GM19324 (cell line): ENCODE data around the gene FARS2.
"Not testable (repeated sequence)": the region's sequence is repeated elsewhere in the genome, so short reads cannot be mapped to it uniquely, and the experiment has no call there.

ENCODE experiments used
- ATAC-seq: cut with Tn5 transposase; IDR thresholded peaks from one replicate; pipeline ENCODE4 v1.9.1; 2021; ENCODE audit warnings: mild to moderate bottlenecking, moderate library complexity; ENCODE audit not compliant: unreplicated experiment, low FRiP score

Gene FARS2

DNA sequence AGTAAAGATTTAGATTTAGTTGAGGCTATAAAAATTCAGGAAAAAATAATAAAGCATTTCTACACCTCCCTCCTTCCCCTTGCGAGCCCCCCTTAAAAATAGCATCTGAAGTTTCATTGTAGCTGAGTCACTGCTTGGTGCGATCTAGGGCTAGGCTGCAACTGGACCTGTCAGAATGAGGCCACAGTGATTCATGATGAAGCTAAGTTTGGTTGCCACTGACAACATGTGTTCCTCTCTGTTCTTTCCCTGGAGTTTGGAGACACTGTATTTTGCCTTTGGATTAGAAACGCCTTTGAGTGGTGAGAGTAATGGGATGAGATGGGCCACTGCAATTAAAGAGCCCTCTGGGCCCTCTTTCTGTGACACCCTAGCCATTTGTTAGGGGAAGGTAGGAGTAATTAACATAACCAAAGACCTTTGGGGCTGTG, 411.3 kb downstream of the FARS2 start:
- no peak for ATAC-seq

DNA sequence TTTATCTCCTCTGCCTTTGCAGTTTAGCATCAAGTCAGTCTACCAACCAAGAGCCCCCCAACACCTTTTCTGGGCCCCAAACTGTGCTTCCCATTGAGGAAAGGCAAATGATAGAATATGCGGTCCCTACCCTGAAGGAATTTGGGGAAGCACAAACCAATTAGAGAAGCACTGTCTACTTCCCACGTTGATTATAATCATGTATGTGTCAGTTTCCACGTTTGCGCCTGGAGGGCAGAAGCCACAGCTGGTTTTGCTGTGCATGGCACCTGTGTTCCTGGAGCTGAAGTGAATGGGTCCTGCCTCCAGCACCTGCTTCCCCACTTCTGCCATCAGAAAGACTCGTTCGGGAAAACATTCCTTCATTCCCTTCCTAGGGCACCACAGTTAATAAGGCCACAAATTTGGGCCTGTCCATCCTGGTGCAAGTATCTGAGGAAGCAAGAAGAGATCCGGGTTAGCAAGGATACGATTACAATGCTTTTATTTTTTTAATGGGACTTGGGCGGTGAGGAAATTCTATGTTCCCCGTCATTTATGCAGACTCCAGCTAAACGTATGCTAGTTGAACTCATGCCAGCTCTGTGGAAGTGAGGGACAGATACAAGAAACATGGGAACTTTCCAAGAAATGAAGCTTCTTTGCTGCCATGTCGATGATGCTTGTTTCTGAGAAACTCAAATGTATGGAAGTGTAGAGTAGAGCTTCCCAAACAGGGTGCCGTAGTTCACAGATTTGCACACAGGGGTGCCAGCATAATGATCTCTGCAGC, 411.9 kb downstream of the FARS2 start:
- no peak for ATAC-seq

GRCh38 chr6:5674141-5674540, 412.8 kb downstream of the FARS2 start:
- ATAC-seq = no peak

- no peak for ATAC-seq
These were observed 413.4 kb downstream of the FARS2 start for GRCh38 chr6:5674721-5675120.

DNA sequence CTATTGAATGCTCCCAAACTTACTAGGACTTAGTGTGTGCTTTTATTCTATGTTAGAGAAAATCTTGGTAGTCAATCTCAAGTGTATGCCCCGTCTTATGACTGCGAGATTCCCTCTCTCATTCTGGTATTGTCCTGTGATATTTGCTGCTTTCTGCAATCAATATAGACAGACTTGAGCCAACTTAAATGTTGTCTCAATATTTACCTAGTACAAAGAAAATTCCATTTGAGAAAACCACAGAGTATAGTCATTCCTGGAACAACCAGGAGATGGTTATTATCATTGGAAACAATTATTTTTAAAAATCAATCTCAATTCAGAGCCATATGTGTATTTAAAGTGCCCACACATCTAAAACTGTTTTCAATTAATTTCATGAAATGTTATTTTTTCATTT, 415.4 kb downstream of the FARS2 start:
- no peak for ATAC-seq

- no peak for ATAC-seq
These were observed 416.1 kb downstream of the FARS2 start for GRCh38 chr6:5677219-5678000.

DNA sequence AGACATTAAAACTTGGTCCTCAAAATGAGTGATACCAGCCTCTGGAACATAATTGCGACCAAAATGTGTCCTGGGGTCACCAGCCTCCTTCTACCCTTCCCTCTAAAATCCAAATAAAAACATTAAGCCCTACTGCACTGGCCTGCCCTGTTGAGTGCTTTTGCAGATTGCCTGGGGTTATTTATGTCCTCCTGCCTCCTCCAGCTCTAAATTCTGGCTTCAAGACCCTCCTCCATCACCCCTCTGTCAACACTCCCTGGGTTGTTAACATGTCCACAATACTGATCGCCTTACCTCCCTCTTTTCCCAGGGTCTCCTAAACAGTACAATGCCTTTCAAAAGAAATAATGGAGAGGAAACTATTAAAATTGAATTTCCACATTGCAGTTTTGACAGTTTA, 418.0 kb downstream of the FARS2 start:
- no peak for ATAC-seq

- ATAC-seq = no peak
These were observed 418.4 kb downstream of the FARS2 start for GRCh38 chr6:5679691-5680090.

GRCh38 chr6:5680095-5680494, 418.8 kb downstream of the FARS2 start:
- ATAC-seq = no peak

DNA sequence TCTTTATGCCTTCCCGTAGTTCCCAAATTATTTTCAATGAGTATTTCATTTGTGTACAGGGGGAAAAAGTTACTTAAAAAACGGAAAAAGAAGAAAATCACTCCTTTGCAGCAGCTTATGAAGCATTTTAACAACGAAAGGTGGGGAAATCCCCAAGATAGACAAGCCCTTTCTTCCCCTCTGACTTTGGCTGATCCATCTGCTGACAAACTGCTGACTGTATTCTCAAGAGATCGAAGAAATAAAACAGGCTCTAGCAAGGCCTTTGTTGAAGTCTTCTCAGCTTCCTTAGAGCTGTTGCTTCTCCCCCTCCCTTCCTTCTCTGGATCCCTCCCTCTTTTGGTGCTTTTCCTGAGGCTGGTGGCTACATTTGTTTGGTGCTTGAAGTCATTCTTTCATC, 420.2 kb downstream of the FARS2 start:
- ATAC-seq = no peak

GRCh38 chr6:5682530-5682929, 421.2 kb downstream of the FARS2 start:
- no peak for ATAC-seq

DNA sequence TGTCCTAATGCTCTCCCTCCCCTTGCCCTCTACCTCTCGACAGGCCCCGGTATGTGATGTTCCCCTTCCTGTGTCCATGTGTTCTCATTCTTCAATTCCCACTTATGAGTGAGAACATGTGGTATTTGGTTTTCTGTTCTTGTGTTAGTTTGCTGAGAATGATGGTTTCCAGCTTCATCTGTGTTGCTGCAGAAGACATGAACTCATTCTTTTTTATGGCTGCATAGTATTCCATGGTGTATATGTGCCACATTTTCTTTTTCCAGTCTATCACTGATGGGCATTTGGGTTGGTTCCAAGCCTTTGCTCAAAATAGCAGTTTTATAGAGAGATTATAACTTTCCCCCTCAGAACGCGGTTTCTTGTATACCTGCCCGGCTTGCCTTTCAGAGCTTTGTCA, 422.4 kb downstream of the FARS2 start:
- ATAC-seq = not testable (repeated sequence)

DNA sequence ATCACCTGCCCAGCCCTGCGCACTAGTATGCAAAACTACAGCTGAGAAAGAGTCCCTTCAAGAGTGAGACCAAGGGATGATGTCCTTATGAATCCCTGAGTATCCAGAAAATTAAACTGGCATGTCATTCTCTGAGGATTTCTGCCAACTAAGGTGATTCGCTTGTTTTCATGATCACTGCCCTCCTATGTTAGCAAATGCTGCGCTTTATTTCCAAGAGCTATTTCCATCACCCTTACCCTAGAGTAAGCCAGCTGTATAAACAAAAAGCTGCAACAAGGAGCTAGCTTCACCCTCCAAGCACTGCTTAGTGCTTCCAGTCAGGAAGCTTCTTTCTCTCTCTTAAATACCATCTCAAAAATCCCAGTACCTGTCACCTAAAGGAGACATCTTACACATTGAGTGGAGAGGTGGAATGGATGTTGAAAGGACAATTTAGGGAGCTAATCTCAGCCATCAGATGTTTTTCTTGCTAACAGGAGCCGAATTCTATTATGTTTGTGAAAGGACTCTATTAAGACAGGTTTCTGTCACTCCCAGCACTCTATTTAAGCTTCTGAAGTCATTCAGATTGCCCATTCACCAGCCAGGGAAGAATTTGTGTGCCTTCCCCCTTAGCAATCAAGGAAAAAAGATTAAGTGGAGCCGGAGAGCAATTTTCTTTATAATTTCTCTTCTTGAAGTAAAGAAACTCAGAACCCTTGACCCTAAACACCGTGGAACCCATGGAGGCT, 423.2 kb downstream of the FARS2 start:
- ATAC-seq = no peak

DNA sequence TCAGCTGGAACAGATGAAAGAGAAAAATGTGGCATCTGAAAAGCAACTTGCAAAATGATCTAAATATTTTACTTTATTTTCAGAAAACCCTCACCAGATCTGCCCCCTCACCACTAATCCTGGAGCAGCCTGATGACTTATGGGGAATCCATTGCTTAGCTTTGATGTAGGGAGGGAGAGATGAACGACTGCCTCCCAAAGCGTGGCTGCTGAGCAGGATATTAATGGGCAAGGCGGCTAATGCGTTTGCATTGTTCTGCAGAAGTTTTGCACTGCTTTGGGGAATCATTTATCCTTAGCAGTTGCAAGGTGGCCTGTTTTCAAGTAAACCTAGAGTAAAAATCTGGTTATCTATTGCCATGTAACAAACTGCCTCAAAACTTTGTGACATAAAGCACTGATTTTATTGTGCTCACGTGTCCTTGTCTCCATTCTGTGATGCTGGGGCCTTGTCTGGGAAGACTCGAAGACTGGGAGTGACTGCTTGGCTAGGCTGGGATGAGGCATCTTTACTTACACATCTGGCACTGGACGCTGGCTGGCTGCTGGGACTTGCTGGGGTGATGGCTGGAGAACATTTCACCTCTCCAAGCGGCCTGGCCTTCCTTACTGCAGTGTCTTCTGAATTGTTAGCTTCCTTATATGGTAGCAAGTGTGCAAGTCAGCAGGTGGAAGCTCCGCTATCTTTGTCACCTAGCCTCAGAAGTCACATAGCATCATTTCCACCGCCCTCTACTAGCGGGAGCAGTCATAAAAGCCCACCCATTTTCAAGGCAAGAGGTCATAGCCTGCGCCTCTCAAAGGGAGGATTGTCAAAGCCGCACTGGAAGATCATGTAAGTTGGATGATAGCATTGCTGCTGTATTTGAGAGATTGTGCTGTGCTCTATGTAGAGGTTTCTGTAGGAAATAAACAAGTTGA, 432.2 kb downstream of the FARS2 start:
- ATAC-seq = no peak

DNA sequence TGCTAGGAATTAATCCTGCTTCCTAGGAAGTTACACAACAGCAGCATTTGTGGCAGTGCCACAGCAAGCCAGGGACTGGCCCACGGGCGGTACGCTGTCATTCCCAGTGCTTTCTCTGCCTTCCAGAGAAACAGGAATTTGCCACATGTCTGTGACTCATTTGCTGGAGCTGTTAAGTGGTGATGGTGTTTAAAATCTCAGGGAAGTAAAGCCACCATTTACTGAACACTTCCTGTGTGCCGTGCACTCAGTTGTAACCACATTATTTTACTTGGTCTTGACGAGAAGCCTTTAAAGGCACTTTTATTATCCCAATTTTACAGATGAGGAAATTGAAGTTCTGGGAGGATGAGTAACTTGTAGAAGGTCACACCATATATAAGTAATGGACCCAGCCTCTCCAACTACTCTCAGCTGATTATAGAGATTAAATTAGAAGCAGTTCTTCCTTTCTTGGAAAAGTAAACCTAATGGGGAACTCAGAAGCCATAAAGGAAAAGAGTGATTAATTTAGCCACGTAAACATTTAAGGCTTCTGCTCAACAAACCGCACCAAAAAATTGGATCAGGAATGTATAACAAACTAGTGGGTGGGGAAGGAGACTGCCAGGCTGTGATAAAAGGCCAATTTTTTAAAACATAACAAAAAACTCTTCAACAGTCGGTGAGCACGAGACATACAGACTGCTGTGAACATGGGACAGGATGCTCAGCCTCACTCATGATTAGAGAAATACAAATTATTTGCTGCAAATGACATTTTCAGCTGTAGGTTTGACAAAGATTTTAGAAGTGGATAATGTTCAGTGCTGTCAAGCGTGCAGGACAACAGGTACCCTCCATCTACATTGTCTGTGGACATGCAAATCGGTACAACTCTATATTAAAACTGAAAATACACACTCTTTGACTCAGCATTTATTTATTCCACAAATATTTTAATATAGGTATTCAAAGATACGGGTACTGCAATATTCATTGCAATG, 434.2 kb downstream of the FARS2 start:
- no peak for ATAC-seq

GRCh38 chr6:5697508-5697907, 436.2 kb downstream of the FARS2 start:
- ATAC-seq = no peak

DNA sequence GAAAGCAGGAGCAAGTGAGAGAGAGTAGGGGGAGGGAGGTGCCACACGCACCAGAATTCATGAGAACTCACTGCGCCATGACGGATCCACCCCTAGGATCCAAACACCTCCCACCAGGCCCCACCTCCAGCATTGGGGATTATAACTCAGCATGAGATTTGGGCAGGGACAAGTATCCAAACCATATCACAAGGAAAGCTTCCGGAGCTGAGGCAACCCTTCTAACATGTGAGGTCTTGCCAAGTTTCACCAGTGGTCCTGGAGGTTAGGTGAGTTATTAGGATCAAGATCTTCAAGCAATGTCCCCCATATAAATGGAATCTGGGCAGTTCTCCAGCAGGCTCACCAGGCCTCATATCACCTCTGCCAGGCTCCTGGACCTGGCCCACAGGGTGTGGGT, 437.0 kb downstream of the FARS2 start:
- ATAC-seq = no peak

DNA sequence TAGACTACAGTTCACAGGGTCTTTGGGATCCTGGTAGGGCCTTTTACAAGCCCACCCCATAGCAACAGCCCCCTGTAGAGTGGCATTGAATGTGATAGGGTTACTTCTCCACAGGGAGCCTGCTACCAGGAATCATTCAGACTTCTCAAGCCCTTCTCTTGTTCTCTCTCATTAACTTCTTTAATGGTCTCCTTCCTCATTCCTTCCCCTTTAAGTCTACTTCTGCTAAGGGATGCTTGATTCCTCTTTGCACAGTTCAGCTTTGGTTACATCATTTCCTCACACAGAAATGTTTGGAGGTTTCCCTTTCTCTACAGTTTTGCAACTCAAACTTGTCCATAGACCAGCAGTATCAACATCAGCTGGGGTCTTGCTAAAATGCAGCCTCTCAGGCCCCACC, 437.8 kb downstream of the FARS2 start:
- ATAC-seq = not testable (repeated sequence)

DNA sequence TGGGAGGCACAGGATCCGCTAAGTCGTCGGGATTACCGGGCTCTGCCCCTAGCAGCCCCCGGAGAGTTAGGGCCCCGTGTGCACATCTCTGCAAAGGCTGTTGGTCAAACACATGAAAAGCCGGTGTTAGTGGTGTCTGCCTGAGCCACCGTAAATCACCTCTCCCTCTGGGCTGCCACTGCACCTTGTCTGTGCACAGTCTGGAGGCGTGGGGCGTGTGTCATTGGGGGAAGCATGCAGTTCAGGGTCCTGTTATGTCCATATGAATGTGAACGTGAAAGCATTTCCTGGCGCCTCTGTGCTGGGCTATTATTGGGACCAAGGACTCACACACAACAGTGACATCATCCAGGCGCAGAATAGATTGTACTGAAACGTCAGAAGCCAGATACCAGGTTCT, 439.9 kb downstream of the FARS2 start:
- no peak for ATAC-seq
